BE2C (cell line): Measurements from ENCODE around the gene RNF152.

Experiments
- DNase-seq: peaks from one replicate; pipeline ENCODE4 v3.0.0-alpha.2; 2020
- H3K27me3 ChIP-seq: fragments of 250-450 bp; sonication (Bioruptor Pico); 2 replicates; pipeline ENCODE4 v1.5.1; 2020; ENCODE audit warnings: mild to moderate bottlenecking
- H3K36me3 ChIP-seq: fragments of 250-450 bp; sonication (Bioruptor Pico); 2 replicates; pipeline ENCODE4 v1.5.1; 2020; ENCODE audit warnings: mild to moderate bottlenecking
- H3K4me1 ChIP-seq: fragments of 250-450 bp; sonication (Bioruptor Pico); 2 replicates; pipeline ENCODE4 v1.5.1; 2020
- H3K4me3 ChIP-seq: 2 replicates; pipeline ENCODE4 v1.5.1; 2011; ENCODE audit warnings: low read depth, low read length
- H3K9me3 ChIP-seq: fragments of 250-450 bp; sonication (Bioruptor Pico); 2 replicates; pipeline ENCODE4 v1.5.1; 2020
- TF ChIP-seq, protein P1 (sequence below): IDR thresholded peaks from 2 replicates; pipeline ENCODE4 v1.5.1; 2012; ENCODE audit warnings: mild to moderate bottlenecking, low read depth, low read length

Gene RNF152

DNA sequence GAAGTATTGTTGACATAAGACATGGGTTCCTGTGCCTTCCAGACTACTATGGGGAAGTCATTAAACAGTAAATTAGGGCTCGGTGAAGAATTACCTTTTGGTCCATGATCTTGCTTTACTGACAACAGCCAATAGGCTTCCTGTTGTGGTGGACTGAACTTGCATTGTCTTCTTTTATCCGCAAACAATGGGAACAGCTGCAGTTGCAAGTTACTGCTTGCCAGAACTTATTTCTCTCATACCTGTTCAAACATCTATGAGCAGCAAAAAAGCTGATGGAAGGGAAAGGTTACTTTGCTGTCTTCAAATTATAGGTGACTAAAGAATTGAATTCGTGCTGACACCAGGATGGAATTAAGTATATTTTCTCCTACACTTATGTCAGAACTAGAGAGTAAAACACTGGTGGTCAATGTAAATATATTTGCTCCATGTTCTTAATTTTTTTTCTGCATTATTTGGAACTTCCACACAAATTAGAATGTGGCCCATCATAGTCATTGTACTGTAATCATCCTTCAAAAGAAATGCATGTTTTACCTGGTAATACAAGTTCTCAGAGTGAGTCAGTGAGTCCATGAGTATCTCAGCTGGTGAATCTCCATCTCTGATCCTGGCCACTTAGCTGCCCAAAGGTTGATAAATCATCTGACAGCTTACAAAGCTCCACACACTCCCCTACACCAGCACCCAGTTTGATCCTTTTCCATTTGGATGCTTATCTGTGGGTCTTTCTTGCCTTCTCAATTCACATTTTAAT lies 37.3 kb upstream of the RNF152 start:
- no peaks in the 10 kb centered on the region for H3K4me1 ChIP-seq
- no peak overlapping the region for H3K4me3 ChIP-seq
- DNase-seq: no peak
- H3K27me3 ChIP-seq: no peaks in the 10 kb centered on the region
- H3K36me3 ChIP-seq: no peaks in the 10 kb centered on the region
- H3K9me3 ChIP-seq: no peaks in the 10 kb centered on the region
- TF ChIP-seq, protein P1, sequence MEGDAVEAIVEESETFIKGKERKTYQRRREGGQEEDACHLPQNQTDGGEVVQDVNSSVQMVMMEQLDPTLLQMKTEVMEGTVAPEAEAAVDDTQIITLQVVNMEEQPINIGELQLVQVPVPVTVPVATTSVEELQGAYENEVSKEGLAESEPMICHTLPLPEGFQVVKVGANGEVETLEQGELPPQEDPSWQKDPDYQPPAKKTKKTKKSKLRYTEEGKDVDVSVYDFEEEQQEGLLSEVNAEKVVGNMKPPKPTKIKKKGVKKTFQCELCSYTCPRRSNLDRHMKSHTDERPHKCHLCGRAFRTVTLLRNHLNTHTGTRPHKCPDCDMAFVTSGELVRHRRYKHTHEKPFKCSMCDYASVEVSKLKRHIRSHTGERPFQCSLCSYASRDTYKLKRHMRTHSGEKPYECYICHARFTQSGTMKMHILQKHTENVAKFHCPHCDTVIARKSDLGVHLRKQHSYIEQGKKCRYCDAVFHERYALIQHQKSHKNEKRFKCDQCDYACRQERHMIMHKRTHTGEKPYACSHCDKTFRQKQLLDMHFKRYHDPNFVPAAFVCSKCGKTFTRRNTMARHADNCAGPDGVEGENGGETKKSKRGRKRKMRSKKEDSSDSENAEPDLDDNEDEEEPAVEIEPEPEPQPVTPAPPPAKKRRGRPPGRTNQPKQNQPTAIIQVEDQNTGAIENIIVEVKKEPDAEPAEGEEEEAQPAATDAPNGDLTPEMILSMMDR: no peak

DNA sequence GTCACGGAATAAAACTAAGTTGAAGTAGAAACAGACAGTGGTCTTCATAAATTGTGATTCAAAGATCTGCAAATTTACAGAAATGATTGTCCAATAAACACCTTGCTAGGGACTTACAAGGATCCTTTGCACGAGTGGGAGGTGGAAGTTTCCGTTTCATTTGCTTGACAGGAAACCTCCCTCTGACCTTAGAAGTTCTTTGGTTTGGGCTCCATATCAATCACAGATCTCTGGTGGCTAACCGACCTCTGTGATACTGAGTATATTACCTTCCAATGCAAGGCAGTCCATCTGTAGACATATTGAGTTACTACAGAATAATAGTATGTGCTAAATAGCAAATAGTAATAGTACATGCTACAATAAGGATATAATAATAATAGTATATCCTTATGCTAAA lies 33.7 kb upstream of the RNF152 start:
- no peaks in the 10 kb centered on the region for H3K36me3 ChIP-seq
- TF ChIP-seq, protein P1: no peak

DNA sequence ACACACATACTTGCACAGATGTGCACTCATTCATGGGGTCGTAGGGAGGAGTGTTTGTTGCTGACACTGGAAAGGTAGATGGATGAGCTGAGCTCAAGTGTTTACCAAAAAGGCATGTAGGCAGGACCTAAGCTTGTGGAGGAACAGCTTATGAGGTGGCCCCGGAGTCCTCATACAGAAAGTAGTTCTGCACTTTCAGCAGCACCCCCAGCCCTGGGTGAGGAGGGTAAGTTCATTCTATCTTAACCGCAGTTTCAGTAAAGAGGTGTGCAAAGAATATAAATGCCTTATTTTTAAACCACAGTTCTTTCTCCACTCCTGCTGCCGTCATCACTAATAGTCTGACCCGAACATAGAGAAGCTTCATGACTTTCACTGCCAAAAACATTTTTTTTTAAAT lies 31.7 kb upstream of the RNF152 start:
- Histone ChIP-seq H3K4me3 (no peak overlapping the region), H3K4me1 (no peaks in the 10 kb centered on the region), H3K27me3 (no peaks in the 10 kb centered on the region), H3K9me3 (no peaks in the 10 kb centered on the region), H3K36me3 (no peaks in the 10 kb centered on the region)
- TF ChIP-seq, protein P1: no peak
- no peak for DNase-seq

More for the DNA sequence above, 33.7 kb upstream of the RNF152 start:
- no peak for DNase-seq
- Histone ChIP-seq H3K4me1 (no peaks in the 10 kb centered on the region), H3K4me3 (no peak overlapping the region), H3K9me3 (no peaks in the 10 kb centered on the region), H3K27me3 (no peaks in the 10 kb centered on the region)

DNA sequence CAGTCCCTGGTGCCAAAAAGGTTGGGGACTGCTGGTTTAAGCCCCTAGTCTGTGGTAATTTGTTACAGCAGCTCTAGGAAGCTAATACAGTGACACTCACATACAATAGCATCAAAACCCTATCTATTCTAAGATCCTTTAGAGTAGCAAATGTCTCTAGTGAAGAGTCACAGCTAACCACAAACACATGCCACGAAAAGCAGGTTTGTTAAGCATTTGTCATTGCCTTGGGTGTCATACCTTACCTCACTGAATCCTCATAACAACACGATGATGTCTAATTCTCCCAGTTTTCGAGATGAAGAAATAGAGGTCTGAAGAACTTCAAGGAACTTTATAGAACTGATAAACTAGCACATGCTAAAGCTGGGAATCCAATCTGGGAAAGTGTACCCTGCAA lies 29.6 kb upstream of the RNF152 start:
- H3K4me3 ChIP-seq: no peak overlapping the region
- H3K27me3 ChIP-seq: no peaks in the 10 kb centered on the region
- no peaks in the 10 kb centered on the region for H3K36me3 ChIP-seq
- no peaks in the 10 kb centered on the region for H3K9me3 ChIP-seq
- DNase-seq: no peak
- no peaks in the 10 kb centered on the region for H3K4me1 ChIP-seq
- TF ChIP-seq, protein P1: no peak

DNA sequence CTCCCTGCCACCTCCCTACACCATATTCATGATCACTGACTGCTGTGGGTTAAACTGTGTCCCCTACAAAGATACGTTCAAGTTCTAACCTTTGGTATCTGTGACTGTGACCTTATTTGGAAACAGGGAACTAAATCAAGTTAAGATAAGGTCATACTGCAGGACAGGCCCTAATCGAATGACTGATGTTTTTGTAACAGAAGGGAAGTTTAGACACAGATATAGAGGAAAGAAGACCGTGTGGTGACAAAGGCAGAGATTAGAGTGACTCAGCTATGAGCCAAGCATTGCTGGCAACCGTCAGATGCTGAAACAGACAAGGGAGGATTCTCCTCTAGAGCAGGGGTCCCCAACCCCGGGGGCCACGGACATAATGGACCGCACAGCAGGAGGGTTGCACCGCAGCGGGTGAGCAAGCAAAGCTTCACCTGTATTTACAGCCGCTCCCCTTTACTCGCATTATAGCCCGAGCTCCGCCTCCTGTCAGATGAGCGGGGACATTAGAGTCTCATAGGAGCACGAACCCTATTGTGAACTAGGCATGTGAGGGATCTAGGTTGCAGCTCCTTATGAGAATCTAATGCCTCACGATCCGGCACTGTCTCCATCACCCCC lies 28.9 kb upstream of the RNF152 start:
- Histone ChIP-seq H3K27me3 (no peaks in the 10 kb centered on the region), H3K9me3 (no peaks in the 10 kb centered on the region), H3K36me3 (no peaks in the 10 kb centered on the region), H3K4me1 (no peaks in the 10 kb centered on the region), H3K4me3 (no peak overlapping the region)
- DNase-seq: no peak
- TF ChIP-seq, protein P1: no peak

DNA sequence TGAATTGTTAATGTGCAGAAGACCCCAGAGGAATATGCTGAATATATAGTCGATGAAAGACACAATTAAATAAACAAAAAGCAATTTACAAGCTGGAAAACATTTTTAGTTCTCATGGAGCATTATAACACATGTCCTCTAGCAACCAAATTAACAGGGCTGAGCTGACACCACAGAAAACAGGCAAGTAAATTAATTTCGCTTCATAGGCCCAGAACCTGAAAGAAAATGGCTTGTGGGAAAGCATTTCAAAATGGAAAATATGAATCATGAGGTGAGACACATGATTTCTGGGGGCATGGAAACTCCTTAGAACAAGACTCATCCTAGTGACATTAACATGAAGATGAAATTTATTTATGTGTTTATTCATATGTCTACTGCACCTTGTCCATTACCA lies 25.0 kb upstream of the RNF152 start:
- no peak for DNase-seq
- H3K36me3 ChIP-seq: no peaks in the 10 kb centered on the region
- H3K4me3 ChIP-seq: no peak overlapping the region
- no peaks in the 10 kb centered on the region for H3K9me3 ChIP-seq
- TF ChIP-seq, protein P1: no peak
- no peaks in the 10 kb centered on the region for H3K27me3 ChIP-seq
- no peaks in the 10 kb centered on the region for H3K4me1 ChIP-seq
